A549 (cell line): ENCODE results near the gene PCED1B.
"Not testable (repeated sequence)": the region's sequence is repeated elsewhere in the genome, so short reads cannot be mapped to it uniquely, and the experiment has no call there.

Experiments
- BCL3 ChIP-seq: fragments of >200 bp; sonication (Bioruptor Twin); formaldehyde crosslinking; IDR thresholded peaks from 3 replicates; pipeline ENCODE4 v1.6.1; 2016
- CEBPB ChIP-seq, 2 experiments: fragments of >200 bp in 1 of 2; sonication (Bioruptor Twin) in 1 of 2; formaldehyde crosslinking in 1 of 2; IDR thresholded peaks; 2 replicates each; pipeline ENCODE4 v1.6.1; 2012 to 2016
- CTCF ChIP-seq: fragments of >200 bp; sonication (Bioruptor Twin); formaldehyde crosslinking; IDR thresholded peaks from 3 replicates; pipeline ENCODE4 v1.5.1; 2016
- EP300 ChIP-seq, 2 experiments: fragments of >200 bp; sonication (Bioruptor Twin); formaldehyde crosslinking; IDR thresholded peaks; 2 replicates in 1 of 2; 3 replicates in 1 of 2; pipeline ENCODE4 v1.6.1; 2016 to 2017
- MAX ChIP-seq: IDR thresholded peaks from 2 replicates; pipeline ENCODE4 v1.6.1; 2012
- MYC ChIP-seq: IDR thresholded peaks from 2 replicates; pipeline ENCODE4 v1.6.1; 2012; ENCODE audit warnings: mild to moderate bottlenecking, inconsistent platforms, low read length, improper control_type of control experiment, borderline replicate concordance
- POLR2AphosphoS2 ChIP-seq: conservative IDR thresholded peaks from 2 replicates; pipeline ENCODE4 v1.6.1; 2012; ENCODE audit warnings: low read length, improper control_type of control experiment, inconsistent platforms
- RFX5 ChIP-seq: fragments of 450-650 bp; IDR thresholded peaks from 2 replicates; pipeline ENCODE4 v1.7.1; 2014; ENCODE audit warnings: antibody characterized with exemption, mild to moderate bottlenecking, moderate library complexity
- TF ChIP-seq, protein P1 (sequence below): fragments of 150-350 bp; IDR thresholded peaks from 2 replicates; pipeline ENCODE4 v1.6.1; 2014; ENCODE audit warnings: low read depth, mild to moderate bottlenecking, low read length

DNA sequence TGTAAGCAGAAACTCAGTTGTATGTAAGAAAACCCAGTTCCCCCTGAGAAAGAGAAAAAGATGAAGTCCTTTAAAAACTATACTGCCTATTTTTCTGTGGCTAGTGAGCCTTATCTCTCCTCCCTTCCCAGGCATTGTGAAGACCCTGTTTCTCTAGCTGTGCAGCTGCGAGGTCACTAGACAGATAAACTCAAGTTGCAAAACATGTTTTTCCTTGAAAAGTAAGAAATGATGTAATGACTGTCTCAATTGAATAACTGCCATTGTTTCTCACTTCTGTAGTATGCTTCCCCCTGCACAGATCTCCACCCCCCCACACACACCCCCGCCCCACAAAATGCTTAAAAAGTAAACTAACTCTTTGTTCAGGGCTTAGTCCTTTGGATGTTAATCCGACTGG is 23.6 kb upstream of the PCED1B start:
- not testable (repeated sequence) for TF ChIP-seq CTCF; BCL3; CEBPB (IDR thresholded peaks at IDR 0.05); POLR2AphosphoS2; MAX; RFX5; MYC; EP300 (IDR thresholded peaks at IDR 0.05)
- TF ChIP-seq, protein P1, sequence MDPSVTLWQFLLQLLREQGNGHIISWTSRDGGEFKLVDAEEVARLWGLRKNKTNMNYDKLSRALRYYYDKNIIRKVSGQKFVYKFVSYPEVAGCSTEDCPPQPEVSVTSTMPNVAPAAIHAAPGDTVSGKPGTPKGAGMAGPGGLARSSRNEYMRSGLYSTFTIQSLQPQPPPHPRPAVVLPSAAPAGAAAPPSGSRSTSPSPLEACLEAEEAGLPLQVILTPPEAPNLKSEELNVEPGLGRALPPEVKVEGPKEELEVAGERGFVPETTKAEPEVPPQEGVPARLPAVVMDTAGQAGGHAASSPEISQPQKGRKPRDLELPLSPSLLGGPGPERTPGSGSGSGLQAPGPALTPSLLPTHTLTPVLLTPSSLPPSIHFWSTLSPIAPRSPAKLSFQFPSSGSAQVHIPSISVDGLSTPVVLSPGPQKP = not testable (repeated sequence)
